GF-D8 (cell line): ENCODE measurements around the gene MCTP1.

Experiments used
- DNase-seq: peaks from one replicate; lab custom pipeline; 2025; lab: John Stamatoyannopoulos, UW

The MCTP1 gene

DNA sequence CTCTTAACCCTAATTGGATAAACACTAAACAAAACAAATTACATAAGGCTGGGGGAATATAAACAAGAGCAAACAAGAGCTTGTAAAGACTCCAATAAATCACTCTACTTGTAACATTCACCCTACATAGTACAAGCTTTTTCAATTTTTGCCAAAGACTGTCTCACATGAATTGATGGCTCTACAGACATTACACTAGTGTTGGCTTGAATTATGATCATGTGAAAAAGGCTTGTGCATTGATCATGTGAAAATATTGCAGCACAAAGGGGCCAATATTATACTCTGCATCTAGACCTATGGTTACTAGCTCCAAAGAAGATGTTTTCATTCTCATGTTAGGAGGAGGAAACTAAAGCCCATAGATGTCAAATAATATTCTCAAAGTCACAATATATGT, 212.6 kb downstream of the MCTP1 start:
- no peak for DNase-seq

DNA sequence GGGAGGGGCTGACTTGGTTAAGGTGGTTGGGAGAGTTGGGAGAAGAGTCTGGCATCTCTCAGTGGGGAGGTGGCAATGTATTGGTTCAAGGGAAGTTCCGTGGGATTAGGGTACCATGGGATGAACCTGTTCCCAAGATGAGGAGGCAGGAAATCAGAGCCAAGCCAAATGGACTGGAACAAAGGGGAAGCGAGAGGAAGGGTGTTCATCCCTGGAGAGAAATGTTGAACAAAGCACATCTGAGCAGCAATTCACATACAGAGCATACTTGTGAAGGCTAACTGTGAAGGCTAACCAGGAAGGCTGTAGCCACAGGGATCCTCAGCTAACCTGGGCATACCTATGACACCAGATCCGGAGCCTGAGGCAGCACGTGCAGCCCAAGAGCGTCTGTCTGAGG, 214.0 kb downstream of the MCTP1 start:
- no peak for DNase-seq

GRCh38 chr5:95070453-95070852, 214.4 kb downstream of the MCTP1 start:
- no peak for DNase-seq

DNA sequence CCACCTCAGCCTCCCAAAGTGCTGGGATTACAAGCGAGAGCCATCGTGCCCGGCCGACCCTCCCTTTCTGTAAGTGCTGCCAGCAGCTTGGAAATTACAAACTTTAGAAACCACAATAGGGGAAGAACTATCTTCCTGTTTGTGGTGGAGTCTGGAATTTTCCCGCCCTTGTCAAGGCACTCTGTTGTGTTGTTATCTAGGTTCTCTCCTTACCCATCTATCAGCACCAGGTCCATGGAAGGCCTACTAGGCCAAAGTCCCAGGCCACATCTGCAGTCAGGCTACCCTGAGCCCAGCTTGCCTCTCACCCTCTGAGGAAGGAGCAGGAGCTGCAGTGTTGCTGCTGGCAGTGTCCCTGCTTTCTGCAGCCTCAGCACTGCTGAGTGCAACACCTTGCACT, 214.9 kb downstream of the MCTP1 start:
- DNase-seq: peak; percentile 28

- no peak for DNase-seq
Observed at GRCh38 chr5:95069021-95069420, 215.9 kb downstream of the MCTP1 start.

DNA sequence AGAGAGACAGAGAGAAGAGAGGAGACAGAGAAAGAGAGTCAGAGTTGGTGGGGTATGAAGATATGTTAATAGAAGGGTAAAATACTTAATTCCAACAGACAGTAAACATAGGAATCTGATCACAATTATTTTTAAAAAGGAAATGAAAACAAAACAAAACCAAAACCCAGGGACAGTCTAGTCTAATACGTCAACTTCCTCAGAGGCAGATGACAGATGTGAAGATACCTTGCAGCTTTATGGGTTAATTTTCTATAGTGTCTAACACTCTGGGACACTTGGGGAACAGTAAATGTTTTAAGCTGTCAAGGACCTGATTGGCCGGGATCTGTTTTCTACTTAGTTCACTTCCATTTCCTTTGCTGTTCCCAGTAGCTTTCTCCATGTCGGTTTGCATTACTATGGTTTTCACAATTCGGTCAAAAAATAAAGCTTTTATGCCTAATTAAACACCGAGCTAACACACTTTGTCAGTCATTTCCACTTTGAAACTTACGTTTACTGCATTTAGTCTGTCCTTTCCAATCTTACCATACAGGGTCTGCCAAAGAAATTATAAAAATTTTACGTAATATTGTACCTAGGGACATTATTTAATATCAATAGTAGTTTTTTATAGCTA, 216.5 kb downstream of the MCTP1 start:
- no peak for DNase-seq

- no peak for DNase-seq
Observed at GRCh38 chr5:95066048-95066447, 218.8 kb downstream of the MCTP1 start.

DNA sequence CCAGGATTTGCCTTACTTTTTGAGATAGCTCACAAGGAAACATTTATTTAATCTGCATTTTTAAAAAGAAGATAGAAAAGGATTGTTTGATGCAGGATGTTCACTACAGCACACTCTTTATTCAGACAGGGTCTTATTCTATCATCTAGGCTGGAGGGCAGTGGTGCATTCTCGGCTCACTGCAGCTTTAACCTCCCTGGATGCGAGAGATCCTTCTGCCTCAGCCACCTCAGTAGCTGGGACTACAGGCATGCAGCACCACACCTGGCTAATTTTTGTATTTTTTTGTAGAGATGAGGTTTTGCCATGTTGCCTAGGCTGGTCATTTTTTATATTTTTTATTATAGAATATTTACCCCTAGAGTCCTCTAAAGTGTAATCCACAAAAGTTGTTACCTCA, 221.4 kb downstream of the MCTP1 start:
- DNase-seq: no peak

DNA sequence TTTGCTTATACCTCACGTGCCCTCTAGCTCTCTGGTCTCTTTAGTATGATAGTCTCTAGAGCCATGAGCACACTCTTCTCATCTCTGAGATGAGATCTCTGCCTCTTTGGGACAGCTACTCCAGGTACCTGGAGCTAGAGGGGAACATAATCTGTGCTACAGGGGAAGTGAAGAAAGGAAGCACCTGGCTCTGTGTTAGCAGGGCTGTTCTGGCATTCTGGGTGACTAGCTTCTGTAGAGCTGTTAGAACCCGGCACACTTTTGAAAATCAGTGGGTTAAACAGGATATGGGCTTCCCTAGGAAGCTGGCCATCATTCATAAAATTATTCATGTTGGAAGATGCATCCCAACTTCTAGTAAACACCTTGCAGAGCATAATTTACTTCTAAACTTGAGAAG, 224.8 kb downstream of the MCTP1 start:
- DNase-seq: no peak

GRCh38 chr5:95059636-95060035, 225.3 kb downstream of the MCTP1 start:
- no peak for DNase-seq

DNA sequence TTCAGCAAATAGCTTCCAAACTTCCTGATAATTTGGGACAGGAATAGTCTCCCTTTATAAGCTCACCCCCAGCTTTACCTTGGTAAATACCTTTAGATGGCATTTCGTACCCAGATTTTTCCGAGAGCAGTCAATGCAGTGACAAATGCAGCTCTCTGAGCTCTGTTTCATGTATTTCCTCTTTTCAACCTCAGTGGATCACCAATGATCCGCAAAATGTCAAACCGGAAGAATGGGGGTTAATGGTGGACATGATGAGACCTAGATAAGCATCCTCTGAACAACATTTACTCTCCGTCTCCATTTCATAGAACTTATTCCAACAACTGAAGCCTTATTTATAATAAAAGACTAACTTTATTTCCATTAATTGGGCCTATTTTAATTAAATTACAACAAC, 227.3 kb downstream of the MCTP1 start:
- DNase-seq: peak; percentile 52

DNA sequence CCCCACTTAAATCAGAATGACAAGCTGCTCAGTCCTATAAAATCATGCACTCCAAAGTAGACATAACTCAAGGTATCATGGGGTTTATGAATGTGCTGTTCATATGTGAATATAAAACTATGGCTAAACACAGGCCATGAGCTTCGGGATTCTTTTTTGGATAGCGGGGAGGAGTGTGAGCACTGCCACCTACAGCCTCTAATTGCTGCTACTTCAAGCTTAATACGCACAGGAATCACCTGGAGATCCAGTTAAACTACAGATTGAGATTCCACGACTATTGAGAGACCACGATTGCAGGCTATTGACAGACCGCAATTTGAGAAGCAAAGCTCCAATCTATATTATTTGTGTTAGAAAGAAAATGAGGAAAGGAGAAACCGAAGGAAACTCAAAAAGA, 231.6 kb downstream of the MCTP1 start:
- DNase-seq: no peak

- no peak for DNase-seq
Observed at GRCh38 chr5:95050708-95051107, 234.2 kb downstream of the MCTP1 start.

DNA sequence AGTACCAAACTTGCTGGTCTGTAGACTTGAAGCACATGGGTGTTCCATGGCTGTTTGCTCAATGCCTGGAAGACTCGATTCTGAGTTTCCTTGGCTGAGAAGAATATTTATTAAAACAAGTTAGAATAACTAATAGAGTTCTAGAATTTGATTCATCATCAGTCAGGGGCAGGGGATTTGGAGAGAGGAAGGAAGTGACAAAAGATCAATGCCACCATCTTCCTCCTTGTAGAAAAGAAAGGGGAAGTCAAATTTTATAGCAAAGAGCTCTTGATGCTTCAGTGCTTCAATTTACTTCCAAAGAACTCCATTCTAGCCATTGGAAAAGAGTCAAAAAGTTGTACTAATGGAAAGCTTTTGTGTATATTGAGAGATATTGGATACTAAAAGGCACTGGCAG, 236.3 kb downstream of the MCTP1 start:
- DNase-seq: peak; percentile 26

DNA sequence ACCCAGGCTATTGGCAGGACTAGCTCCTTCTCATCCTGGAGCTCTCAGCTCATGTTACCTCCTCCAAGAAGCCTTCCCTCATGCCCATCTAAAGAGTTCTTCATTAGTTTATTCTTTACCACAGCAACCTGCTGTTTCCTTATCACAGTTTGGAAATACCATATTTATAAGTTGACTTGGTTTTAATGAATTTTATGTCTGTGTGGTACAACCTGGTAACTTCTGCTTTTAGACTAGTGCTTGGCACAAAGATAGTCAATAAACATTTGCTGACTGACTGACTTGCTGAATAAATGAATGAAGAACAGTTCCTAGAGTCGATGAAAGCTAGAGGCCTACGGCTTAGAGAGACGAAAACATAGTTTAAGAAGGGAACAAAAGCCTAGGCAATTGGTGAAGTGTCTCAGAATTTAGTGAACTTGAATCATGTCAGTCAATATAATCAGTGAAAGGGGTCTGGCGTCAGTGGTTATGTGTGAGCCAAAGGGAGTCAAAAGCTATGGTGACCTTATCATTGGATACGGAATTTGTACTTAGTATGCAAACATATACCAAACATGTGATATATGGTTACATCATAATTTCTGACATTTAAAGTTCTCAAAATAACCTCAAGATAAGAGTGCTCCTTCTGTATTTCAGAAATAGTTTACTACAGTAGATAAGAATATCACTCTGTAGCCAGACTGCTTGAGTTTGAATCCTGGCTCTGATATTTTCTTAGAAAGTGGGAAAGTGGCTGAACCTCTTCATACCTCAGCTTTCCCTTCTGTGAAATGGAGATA, 239.5 kb downstream of the MCTP1 start:
- DNase-seq: no peak

- no peak for DNase-seq
Observed at GRCh38 chr5:95044096-95044495, 240.8 kb downstream of the MCTP1 start.

DNA sequence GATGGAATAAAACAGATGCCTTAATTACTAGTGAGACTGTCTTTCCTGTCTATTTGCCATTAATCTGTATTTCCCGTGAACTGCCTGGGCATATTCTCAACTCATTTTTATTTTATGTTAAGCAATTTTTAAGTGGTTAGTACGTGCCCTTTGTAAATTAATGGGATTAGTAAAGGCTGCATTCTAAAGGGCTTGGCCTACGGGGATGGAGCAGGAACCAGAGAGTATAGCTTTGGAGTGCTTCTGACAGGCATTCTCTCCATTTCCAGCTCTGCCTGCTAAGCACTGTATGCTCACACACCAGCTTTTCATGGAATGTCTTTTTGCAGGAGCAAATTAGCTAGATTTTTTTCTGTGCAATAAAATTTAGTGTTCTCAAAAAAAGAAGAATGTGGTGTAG, 241.2 kb downstream of the MCTP1 start:
- DNase-seq: no peak

DNA sequence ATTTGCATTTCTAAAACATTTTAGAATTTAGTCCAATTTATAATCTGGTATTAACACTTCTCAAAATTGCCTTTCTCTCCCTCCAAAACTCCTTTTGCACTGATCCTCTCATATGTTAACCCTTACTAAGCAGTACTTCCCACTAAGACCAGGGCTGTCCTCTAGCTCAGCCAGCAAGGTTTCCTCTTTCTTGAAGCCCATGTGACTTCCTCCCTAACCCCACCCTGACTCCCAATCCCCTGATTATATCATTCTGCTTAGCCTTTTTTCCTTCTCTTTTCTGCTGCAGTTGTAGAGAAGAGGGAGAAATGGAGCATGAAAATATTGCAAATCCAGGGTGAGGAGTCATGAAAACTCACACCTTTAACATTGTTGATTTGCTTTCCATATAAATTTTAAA, 241.7 kb downstream of the MCTP1 start:
- DNase-seq: peak; percentile 37

- no peak for DNase-seq
Observed at GRCh38 chr5:95042037-95042436, 242.9 kb downstream of the MCTP1 start.

- no peak for DNase-seq
Observed at GRCh38 chr5:95035891-95036685, 248.8 kb downstream of the MCTP1 start.

GRCh38 chr5:95032801-95033200, 252.1 kb downstream of the MCTP1 start:
- DNase-seq: no peak

GRCh38 chr5:95029569-95030366, 255.1 kb downstream of the MCTP1 start:
- no peak for DNase-seq
